Hepatocyte (in vitro differentiated cells): Measurements from ENCODE around the gene RASGEF1C. TPM values are rescaled to one million over a fixed set of nuclear protein-coding genes. Genes with fewer than 3 reads are reported as not detected.

ENCODE experiments used
- DNase-seq: peaks from one replicate; pipeline ENCODE4 v3.0.0-alpha.2; 2016; ENCODE audit warnings: low spot score
- H2AFZ ChIP-seq: fragments of 200-600 bp; sonication (generic); 2 replicates; pipeline ENCODE4 v1.6.0; 2016; ENCODE audit warnings: antibody characterized with exemption, mild to moderate bottlenecking
- H3K27ac ChIP-seq: fragments of 200-600 bp; sonication (generic); 2 replicates; pipeline ENCODE4 v1.5.1; 2016; ENCODE audit warnings: mild to moderate bottlenecking
- H3K27me3 ChIP-seq: fragments of 200-600 bp; sonication (generic); 2 replicates; pipeline ENCODE4 v1.6.1; 2016
- H3K36me3 ChIP-seq: fragments of 200-600 bp; sonication (generic); replicated peaks from 2 replicates; pipeline ENCODE4 v1.5.1; 2016; ENCODE audit warnings: low read depth; ENCODE audit not compliant: insufficient read depth
- H3K4me1 ChIP-seq: fragments of 200-600 bp; sonication (generic); 2 replicates; pipeline ENCODE4 v1.5.1; 2016; ENCODE audit warnings: mild to moderate bottlenecking, moderate library complexity; ENCODE audit not compliant: insufficient read depth
- H3K4me2 ChIP-seq: fragments of 200-600 bp; sonication (generic); 2 replicates; pipeline ENCODE4 v1.6.0; 2016
- H3K4me3 ChIP-seq: fragments of 200-600 bp; sonication (generic); 2 replicates; pipeline ENCODE4 v1.5.1; 2016; ENCODE audit warnings: mild to moderate bottlenecking
- H3K79me2 ChIP-seq: fragments of 200-600 bp; sonication (generic); 2 replicates; pipeline ENCODE4 v1.6.0; 2017; ENCODE audit warnings: mild to moderate bottlenecking
- H3K9me2 ChIP-seq: fragments of 200-600 bp; sonication (generic); replicated peaks from 2 replicates; pipeline ENCODE4 v1.6.0; 2017; ENCODE audit warnings: mild to moderate bottlenecking; ENCODE audit not compliant: insufficient read depth
- H3K9me3 ChIP-seq: fragments of 200-600 bp; sonication (generic); 2 replicates; pipeline ENCODE4 v1.5.1; 2016; ENCODE audit warnings: low read depth, mild to moderate bottlenecking
- H4K20me1 ChIP-seq: fragments of 200-600 bp; sonication (generic); 2 replicates; pipeline ENCODE4 v1.6.0; 2016; ENCODE audit warnings: mild to moderate bottlenecking; ENCODE audit not compliant: insufficient read depth, poor library complexity, severe bottlenecking
- CTCF ChIP-seq: fragments of 200-600 bp; sonication (generic); IDR thresholded peaks from 2 replicates; pipeline ENCODE4 v1.5.1; 2016; ENCODE audit warnings: antibody characterized with exemption, mild to moderate bottlenecking; ENCODE audit not compliant: poor library complexity
- EZH2 ChIP-seq: fragments of 200-600 bp; sonication (generic); IDR thresholded peaks from 2 replicates; pipeline ENCODE4 v1.6.1; 2016; ENCODE audit warnings: antibody characterized with exemption, mild to moderate bottlenecking, borderline replicate concordance
- EZH2phosphoT487 ChIP-seq: fragments of 200-600 bp; sonication (generic); IDR thresholded peaks from one replicate; pipeline ENCODE4 v1.6.1; 2018; ENCODE audit warnings: antibody characterized with exemption, mild to moderate bottlenecking, low read depth, moderate library complexity; ENCODE audit not compliant: unreplicated experiment, severe bottlenecking
- WGBS: methylation state at CpG from one replicate; pipeline ENCODE4 v1.1.6; 2016; ENCODE audit warnings: low lambda C conversion rate; ENCODE audit errors: missing lambda C conversion rate; 5-methylcytosine and 5-hydroxymethylcytosine counted together
- polyA plus RNA-seq: library from polyadenylated mRNA; unstranded; fragments of >200 nt; fragmentation: Nextera tagmentation; extraction: Ambion mirVana; gene quantifications from 2 replicates; pipeline ENCODE4 v1.2.1, GENCODE V29; 2016
- total RNA-seq: library from RNA; depleted of rRNA; stranded (reverse); fragments of >200 nt; gene quantifications from 2 replicates; pipeline ENCODE4 v1.2.3, GENCODE V29; 2014

RASGEF1C gene
- total and polyA plus RNA-seq, 2 experiments from 2014 or later: not detected

DNA sequence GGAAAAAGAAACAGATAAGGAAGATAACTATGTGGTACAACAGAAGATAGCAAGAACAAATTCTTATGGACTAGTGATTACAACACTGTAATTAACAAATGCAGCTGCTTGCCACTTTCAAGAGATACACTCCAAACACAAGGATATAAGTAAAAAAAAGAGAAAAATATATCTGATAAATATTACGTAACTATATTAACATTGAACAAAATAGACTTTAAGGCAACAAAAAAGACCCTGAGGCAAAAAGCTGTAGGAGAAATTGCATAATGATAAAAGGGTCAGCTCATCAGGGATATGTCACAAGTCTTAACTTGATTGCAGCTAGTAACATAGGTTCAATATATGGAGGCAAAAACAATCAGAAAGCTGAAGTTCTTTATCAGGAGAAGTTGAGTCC lies 86.1 kb downstream of the RASGEF1C start:
- Histone ChIP-seq H4K20me1 (no peaks in the 10 kb centered on the region), H3K27ac (no peak overlapping the region), H3K4me1 (no peaks in the 10 kb centered on the region), H3K27me3 (no peaks in the 10 kb centered on the region), H3K4me3 (no peak overlapping the region), H3K9me3 (no peaks in the 10 kb centered on the region), H3K4me2 (no peak overlapping the region), H3K9me2 (no peaks in the 10 kb centered on the region), H3K36me3 (no peaks in the 10 kb centered on the region), H3K79me2 (no peaks in the 10 kb centered on the region), H2AFZ (no peak overlapping the region)
- DNase-seq: no peak
- WGBS: 0% methylated on average over 1 of the region's 1 CpG
- TF ChIP-seq EZH2phosphoT487 (no peak), EZH2 (no peak), CTCF (no peak)

DNA sequence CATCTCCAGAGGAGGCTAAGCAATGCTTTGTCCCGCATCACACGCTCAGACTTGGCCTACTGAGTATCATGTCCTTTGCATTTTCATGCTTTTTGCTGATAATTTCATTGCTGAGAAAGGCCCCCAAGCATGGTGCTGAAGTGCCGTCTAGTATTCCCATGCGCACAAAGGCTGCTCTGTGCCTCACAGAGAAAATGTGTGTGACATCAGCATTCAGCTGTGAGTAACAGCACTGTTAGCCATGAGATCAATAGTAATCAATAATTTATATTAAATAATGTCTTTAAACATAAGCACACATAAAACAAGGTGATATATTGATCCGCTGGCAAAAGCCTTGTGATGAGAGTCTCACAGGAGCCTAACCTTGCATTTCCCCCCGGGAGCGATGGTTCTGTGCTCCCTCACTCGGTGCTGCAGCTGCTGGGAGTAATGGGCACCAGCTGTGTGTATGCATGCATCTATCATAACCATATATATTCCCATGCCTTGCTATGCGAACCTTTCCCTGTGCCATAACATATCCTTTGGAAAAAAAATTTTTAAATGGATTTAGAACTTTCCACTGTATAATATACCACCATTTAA lies 87.1 kb downstream of the RASGEF1C start:
- Histone ChIP-seq H3K9me3 (no peaks in the 10 kb centered on the region), H3K27me3 (no peaks in the 10 kb centered on the region), H3K4me2 (no peak overlapping the region), H3K79me2 (no peaks in the 10 kb centered on the region), H3K9me2 (no peaks in the 10 kb centered on the region), H2AFZ (no peak overlapping the region), H4K20me1 (no peaks in the 10 kb centered on the region), H3K4me1 (no peaks in the 10 kb centered on the region), H3K4me3 (no peak overlapping the region), H3K36me3 (no peaks in the 10 kb centered on the region), H3K27ac (no peak overlapping the region)
- 93% methylated on average over 9 of the region's 9 CpGs for WGBS
- DNase-seq: no peak
- TF ChIP-seq EZH2: no peak
- TF ChIP-seq EZH2phosphoT487: no peak
- TF ChIP-seq CTCF: no peak

DNA sequence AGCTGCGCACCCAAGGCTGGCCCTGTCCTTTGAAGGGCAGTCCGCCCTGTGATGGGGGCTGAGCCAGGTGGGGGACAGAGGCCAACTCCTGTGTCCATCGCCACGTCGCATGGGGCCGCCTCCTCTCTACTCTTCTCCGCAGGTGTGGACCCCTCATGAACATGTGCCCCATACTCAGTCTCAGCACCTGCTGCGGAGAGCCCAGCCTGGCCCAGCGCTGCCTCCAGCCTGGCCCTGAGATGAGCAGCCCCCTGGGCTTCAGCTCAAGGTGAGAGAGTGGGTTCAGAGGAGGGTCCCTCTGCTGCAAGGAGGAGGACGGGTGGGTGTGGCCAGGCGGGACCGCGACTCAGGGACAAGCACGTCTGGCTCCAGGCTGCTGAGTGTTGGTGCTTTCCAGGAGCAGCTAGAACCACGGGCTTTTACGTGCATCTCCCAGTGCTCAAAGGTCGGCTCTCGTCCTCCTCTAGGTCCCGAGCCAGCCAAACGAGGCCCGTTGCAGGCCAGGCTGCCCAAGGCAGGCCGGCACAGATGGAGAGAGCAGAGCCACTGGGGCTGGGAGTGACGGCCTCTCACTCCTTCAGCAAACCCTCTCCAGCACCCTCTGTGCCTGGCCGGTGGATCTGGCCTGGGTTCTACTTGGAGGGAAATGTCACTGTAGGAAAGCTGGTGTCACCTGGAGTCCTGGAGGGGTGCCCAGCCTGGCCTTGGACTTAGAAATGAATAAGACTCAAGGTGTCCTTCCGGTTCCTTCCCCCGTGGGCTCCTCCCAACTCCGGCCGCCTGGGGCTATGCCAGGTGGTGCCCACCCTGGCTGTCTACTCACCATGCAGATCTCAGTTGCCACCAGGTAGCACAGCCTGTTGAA lies 88.5 kb downstream of the RASGEF1C start:
- Histone ChIP-seq H3K9me2 (no peaks in the 10 kb centered on the region), H3K36me3 (no peaks in the 10 kb centered on the region), H4K20me1 (no peaks in the 10 kb centered on the region), H2AFZ (no peak overlapping the region), H3K4me3 (no peak overlapping the region), H3K79me2 (no peaks in the 10 kb centered on the region), H3K27ac (no peak overlapping the region), H3K4me1 (no peaks in the 10 kb centered on the region), H3K4me2 (no peak overlapping the region), H3K9me3 (no peaks in the 10 kb centered on the region), H3K27me3 (no peaks in the 10 kb centered on the region)
- no peak for DNase-seq
- WGBS: 79% methylated on average over 28 of the region's 28 CpGs
- TF ChIP-seq EZH2 (no peak), EZH2phosphoT487 (no peak), CTCF (no peak)
